ENCODE results near the gene CAMSAP1.

DNA sequence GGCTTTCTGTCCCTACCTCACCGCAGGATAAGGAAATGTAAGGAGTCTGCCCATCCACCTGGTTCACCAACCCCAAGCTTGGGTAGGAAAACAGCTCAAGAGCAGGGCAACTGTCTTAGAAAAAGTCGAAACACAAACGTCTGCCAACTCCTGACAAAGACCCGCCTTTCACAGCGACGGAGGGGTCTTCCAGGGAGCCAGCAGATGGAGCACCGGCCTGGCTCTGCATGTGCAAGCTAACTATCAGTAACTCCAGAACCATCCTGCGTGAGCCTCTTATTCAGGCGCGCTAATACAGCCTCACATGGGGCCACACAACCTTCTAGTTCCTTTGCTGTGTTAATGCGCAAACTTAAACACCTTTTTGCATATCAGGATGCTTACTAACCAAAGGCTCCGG is 26.9 kb downstream of the CAMSAP1 start:
- no peak for TF ChIP-seq POLR2A (IDR thresholded peaks at IDR 0.05)
- TF ChIP-seq, protein P1, sequence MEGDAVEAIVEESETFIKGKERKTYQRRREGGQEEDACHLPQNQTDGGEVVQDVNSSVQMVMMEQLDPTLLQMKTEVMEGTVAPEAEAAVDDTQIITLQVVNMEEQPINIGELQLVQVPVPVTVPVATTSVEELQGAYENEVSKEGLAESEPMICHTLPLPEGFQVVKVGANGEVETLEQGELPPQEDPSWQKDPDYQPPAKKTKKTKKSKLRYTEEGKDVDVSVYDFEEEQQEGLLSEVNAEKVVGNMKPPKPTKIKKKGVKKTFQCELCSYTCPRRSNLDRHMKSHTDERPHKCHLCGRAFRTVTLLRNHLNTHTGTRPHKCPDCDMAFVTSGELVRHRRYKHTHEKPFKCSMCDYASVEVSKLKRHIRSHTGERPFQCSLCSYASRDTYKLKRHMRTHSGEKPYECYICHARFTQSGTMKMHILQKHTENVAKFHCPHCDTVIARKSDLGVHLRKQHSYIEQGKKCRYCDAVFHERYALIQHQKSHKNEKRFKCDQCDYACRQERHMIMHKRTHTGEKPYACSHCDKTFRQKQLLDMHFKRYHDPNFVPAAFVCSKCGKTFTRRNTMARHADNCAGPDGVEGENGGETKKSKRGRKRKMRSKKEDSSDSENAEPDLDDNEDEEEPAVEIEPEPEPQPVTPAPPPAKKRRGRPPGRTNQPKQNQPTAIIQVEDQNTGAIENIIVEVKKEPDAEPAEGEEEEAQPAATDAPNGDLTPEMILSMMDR (IDR thresholded peaks at IDR 0.05 in 8 of 11, conservative IDR thresholded peaks at IDR 0.05 in 3 of 11), result no peak
